ENCODE data around the gene SDR42E1.
"Not testable (repeated sequence)": the region's sequence is repeated elsewhere in the genome, so short reads cannot be mapped to it uniquely, and the experiment has no call there.

Gene SDR42E1

DNA sequence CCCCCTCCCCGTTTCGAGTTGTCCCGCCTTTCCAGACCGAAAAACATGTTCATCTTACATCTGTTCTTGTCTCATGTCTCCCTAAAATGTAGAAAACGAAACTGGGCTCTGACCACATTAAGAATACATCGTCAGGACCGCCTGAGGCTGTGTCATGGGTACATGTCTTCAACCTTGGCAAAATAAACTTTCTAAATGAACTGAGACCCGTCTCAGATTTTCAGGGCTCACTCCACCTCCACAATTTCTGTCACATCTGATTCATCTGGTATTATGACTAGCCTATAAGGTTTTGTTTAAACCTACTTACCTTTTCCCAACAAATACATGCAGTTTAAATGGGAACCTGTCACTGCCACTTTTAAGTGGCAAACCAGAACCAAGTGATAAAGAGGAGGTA lies 621 bp downstream of the SDR42E1 start:
- Histone ChIP-seq H3K27me3 (replicated peaks) (peaks cover 3% of the 10 kb centered on the region), H3K36me3 (replicated peaks) (no peaks in the 10 kb centered on the region), H3K4me3 (ENCODE audit: low read depth, low read length) (no peak overlapping the region), H3K27ac (no peak overlapping the region)
- TF ChIP-seq, protein P1, sequence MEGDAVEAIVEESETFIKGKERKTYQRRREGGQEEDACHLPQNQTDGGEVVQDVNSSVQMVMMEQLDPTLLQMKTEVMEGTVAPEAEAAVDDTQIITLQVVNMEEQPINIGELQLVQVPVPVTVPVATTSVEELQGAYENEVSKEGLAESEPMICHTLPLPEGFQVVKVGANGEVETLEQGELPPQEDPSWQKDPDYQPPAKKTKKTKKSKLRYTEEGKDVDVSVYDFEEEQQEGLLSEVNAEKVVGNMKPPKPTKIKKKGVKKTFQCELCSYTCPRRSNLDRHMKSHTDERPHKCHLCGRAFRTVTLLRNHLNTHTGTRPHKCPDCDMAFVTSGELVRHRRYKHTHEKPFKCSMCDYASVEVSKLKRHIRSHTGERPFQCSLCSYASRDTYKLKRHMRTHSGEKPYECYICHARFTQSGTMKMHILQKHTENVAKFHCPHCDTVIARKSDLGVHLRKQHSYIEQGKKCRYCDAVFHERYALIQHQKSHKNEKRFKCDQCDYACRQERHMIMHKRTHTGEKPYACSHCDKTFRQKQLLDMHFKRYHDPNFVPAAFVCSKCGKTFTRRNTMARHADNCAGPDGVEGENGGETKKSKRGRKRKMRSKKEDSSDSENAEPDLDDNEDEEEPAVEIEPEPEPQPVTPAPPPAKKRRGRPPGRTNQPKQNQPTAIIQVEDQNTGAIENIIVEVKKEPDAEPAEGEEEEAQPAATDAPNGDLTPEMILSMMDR (IDR thresholded peaks at IDR 0.05; ENCODE audit: low read depth, low read length, missing control alignments), result no peak
- in situ Hi-C loops (cut with HindIII; ENCODE audit: low pct_ligation_motif_present, low sequenced_read_pairs), result no loop called here
- no peak for DNase-seq

DNA sequence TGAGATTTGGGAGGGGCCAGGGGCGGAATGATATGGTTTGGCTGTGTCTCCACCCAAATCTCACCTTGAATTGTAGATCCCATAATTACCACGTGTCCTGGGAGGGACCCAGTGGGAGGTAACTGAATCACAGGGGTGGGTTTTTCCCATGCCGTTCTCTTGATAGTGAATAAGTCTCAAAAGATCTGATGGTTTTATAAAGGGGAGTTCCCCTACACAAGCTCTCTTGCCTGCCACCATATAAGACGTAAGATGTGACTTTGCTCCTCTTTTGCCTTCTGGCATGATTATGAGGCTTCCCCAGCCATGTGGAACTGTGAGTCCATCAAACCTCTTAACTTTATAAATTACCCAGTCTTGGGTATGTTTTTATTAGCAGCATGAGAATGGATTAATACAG lies 1.5 kb downstream of the SDR42E1 start:
- H3K4me3 ChIP-seq (ENCODE audit: low read depth, low read length); H3K36me3 ChIP-seq (replicated peaks); H3K27me3 ChIP-seq (replicated peaks); DNase-seq; H3K27ac ChIP-seq; in situ Hi-C loops (cut with HindIII; ENCODE audit: low pct_ligation_motif_present, low sequenced_read_pairs): not testable (repeated sequence)

DNA sequence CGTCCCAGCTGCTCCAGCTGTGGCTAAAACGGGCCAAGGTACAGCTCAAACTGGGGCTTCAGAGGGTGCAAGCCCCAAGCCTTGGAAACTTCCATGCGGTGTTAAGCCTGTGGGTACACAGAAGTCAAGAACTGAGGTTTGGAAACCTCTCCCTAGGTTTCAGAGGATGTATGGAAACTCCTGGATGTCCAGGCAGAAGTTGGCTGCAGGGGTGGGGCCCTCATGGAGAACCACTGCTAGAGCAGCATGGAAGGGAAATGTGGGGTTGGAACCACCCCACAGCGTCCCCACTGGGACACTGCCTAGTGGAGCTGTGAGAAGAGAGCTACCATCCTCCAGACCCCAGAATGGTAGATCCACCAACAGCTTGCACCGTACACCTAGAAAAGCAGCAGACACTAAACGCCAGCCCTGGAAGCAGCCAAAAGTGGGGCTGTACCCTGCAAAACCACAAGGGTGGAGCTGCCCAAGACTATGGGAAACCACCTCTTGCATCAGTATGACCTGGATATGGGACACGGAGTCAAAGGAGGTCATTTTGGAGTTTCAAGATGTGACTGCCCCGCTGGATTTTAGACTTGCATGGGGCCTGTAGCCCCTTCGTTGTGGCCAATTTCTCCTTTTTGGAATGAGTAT lies 2.2 kb downstream of the SDR42E1 start:
- no peak for DNase-seq
- no peak overlapping the region for H3K4me3 ChIP-seq (ENCODE audit: low read depth, low read length)
- TF ChIP-seq, protein P1 (IDR thresholded peaks at IDR 0.05; ENCODE audit: low read depth, low read length, missing control alignments), result no peak
- H3K27me3 ChIP-seq (replicated peaks), result peaks cover 3% of the 10 kb centered on the region
- no peaks in the 10 kb centered on the region for H3K36me3 ChIP-seq (replicated peaks)
- in situ Hi-C loops (cut with HindIII; ENCODE audit: low pct_ligation_motif_present, low sequenced_read_pairs), result no loop called here
- no peak overlapping the region for H3K27ac ChIP-seq

DNA sequence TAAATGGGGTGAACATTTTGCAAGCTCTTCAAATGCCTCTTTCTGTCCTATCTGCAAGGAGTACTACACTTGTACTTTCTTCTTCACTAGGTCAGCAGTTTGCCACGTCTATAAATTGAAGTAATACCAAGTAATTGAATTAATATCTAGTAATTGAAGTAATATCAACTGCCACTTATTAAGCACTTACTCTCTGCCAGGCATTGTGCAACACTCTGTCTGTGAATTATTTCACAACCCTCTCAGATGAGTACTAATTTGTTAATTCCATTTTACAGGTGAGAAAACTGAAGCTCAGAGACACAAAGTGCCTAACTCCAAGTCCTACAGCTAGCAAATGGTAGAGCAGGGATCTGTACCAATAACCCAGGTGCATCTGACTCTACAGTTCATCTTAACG lies 4.1 kb downstream of the SDR42E1 start:
- no peak overlapping the region for H3K4me3 ChIP-seq (ENCODE audit: low read depth, low read length)
- DNase-seq, result no peak
- H3K27me3 ChIP-seq (replicated peaks), result peaks cover 3% of the 10 kb centered on the region
- H3K36me3 ChIP-seq (replicated peaks), result no peaks in the 10 kb centered on the region
- in situ Hi-C loops (cut with HindIII; ENCODE audit: low pct_ligation_motif_present, low sequenced_read_pairs), result no loop called here
- H3K27ac ChIP-seq, result no peak overlapping the region
- TF ChIP-seq, protein P1 (IDR thresholded peaks at IDR 0.05; ENCODE audit: low read depth, low read length, missing control alignments), result no peak

DNA sequence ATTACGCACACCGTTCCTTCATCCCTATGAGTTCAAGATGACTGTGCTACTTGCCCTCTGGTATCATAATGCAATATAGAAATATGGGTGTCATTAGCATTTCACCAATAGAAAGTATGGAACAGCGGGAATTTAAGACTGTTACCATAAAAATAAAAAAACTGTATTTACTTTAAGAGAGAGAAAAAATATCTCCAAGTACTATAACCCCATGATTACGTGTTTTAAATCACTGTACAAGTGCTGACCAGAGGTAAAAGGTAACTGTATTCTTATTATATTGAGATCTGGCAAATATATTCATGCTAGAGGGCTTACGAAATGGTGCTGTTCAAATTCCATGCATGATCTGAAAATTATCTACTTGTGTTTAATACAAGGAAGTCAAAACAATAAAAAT lies 5.2 kb downstream of the SDR42E1 start:
- H3K36me3 ChIP-seq (replicated peaks), result no peaks in the 10 kb centered on the region
- TF ChIP-seq, protein P1 (IDR thresholded peaks at IDR 0.05; ENCODE audit: low read depth, low read length, missing control alignments), result no peak
- DNase-seq, result no peak
- no peak overlapping the region for H3K4me3 ChIP-seq (ENCODE audit: low read depth, low read length)
- H3K27ac ChIP-seq, result no peak overlapping the region
- in situ Hi-C loops (cut with HindIII; ENCODE audit: low pct_ligation_motif_present, low sequenced_read_pairs), result no loop called here
- no peaks in the 10 kb centered on the region for H3K27me3 ChIP-seq (replicated peaks)

DNA sequence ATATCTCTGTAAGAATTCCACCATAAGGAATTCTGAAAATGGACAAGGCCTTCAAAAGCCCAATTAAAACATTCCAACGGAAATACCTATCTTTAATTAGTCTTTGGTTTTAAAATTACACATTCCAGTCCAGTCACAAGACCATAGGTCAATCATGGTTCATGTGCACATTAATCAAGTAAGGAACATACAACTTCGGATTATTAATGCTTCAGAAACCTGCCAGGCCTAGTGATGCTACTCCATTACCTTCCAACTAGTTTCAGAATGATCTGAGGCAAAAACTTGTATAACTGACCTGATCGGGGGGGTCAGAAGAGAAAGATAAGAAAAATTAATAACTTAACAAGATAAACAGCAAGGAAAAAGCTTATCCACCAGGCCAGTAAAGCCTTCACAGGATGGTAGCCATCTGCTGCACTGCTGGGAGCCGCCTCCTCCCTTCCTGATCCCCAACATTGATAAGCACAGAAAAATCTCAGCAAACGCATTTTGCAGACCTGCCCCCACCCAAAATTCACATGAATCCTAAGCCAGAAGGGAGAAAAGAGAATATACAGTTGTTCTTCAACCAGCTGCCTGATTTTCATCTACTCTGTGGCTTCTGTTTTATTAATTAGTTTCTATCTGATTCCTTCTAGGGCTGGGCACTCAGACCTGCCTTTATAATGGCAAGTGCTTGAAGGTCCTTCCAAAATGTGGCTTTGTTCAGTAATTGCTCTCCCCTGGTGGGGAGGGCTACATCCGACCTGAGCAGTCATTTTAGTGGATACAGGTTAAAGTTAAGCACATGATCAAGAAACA lies 6.0 kb downstream of the SDR42E1 start:
- in situ Hi-C loops (cut with HindIII; ENCODE audit: low pct_ligation_motif_present, low sequenced_read_pairs), result no loop called here
- H3K36me3 ChIP-seq (replicated peaks), result no peaks in the 10 kb centered on the region
- H3K27ac ChIP-seq, result no peak overlapping the region
- DNase-seq, result no peak
- TF ChIP-seq, protein P1 (IDR thresholded peaks at IDR 0.05; ENCODE audit: low read depth, low read length, missing control alignments), result no peak
- no peaks in the 10 kb centered on the region for H3K27me3 ChIP-seq (replicated peaks)
- no peak overlapping the region for H3K4me3 ChIP-seq (ENCODE audit: low read depth, low read length)
